Measurements from ENCODE around the gene NUDT22. TPM values are rescaled to one million over a fixed set of nuclear protein-coding genes. Genes with fewer than 3 reads are reported as not detected.

NUDT22 gene
- 10 to 100 TPM; 36.8 to 53.7 (median 45.8) TPM for total RNA-seq

GRCh38 chr11:64225608-64226506, at the start of gene NUDT22, which contains the start of gene TRPT1:
Gene NUDT22 (plus strand): TSS chr11:64226274. CDS start chr11:64226653, 379 bp downstream.
Gene TRPT1 (minus strand): TSS chr11:64226186. CDS start chr11:64225860, 326 bp downstream.
- WGBS, 2 donors (ENCODE audit: low coverage in 1 of 2): 4% methylated on average over 5 of the region's 54 CpGs; no CpG with 5 or more reads in 1 of the 2 donors

GRCh38 chr11:64176751-64177150, 49.3 kb upstream of the NUDT22 start:
- Histone ChIP-seq H3K4me1 (peaks cover 2 to 18% (median 10%) of the 10 kb centered on the region in 3 donors), H3K36me3 (no peaks in the 10 kb centered on the region), H3K9me3 (no peaks in the 10 kb centered on the region), H3K27me3 (no peaks in the 10 kb centered on the region), H3K27ac (no peak overlapping the region), H3K4me3 (no peak overlapping the region)
- ATAC-seq: no peak
- 86 to 90% methylated on average over 7 to 8 of the region's 8 CpGs for WGBS, 2 donors (ENCODE audit: low coverage in 1 of 2)
- TF ChIP-seq POLR2A (IDR thresholded peaks at IDR 0.05): no peak
- no peak for TF ChIP-seq CTCF (IDR thresholded peaks at IDR 0.05)
- TF ChIP-seq POLR2AphosphoS5 (IDR thresholded peaks at IDR 0.05): no peak
- no peak for TF ChIP-seq EP300 (IDR thresholded peaks at IDR 0.05)

More at GRCh38 chr11:64225608-64226506, at the start of gene NUDT22, which contains the start of gene TRPT1:
- ATAC-seq: peak; percentile 88
- no peaks in the 10 kb centered on the region for H3K27me3 ChIP-seq
- peaks cover 0 to 59% (median 30%) of the 10 kb centered on the region in 3 donors for H3K4me1 ChIP-seq
- TF ChIP-seq EP300 (IDR thresholded peaks at IDR 0.05) (no peak), POLR2A (IDR thresholded peaks at IDR 0.05) (peak; percentile 88 to 92), CTCF (IDR thresholded peaks at IDR 0.05) (peak in 2 of 4 experiments; percentile 20 to 56), POLR2AphosphoS5 (IDR thresholded peaks at IDR 0.05) (peak; percentile 89)
- peaks cover 0 to 15% of the 10 kb centered on the region in 2 donors for H3K36me3 ChIP-seq
- peak within 1 kb of the TSS; percentile 83 to 94 (median 88) for H3K27ac ChIP-seq
- H3K4me3 ChIP-seq: peak within 1 kb of the TSS; percentile 66 to 88
- H3K9me3 ChIP-seq: no peaks in the 10 kb centered on the region

- no peak overlapping the region for H3K4me3 ChIP-seq
- no peak for ATAC-seq
- H3K4me1 ChIP-seq: peaks cover 2 to 33% (median 16%) of the 10 kb centered on the region in 3 donors
- no peaks in the 10 kb centered on the region for H3K9me3 ChIP-seq
- no peaks in the 10 kb centered on the region for H3K27me3 ChIP-seq
- 69 to 100% methylated on average over 1 of the region's 1 CpG for WGBS, 2 donors (ENCODE audit: low coverage in 1 of 2)
- no peaks in the 10 kb centered on the region for H3K36me3 ChIP-seq
- H3K27ac ChIP-seq: no peak overlapping the region
- TF ChIP-seq CTCF (IDR thresholded peaks at IDR 0.05): no peak
- TF ChIP-seq POLR2A (IDR thresholded peaks at IDR 0.05): no peak
- TF ChIP-seq POLR2AphosphoS5 (IDR thresholded peaks at IDR 0.05): no peak
- TF ChIP-seq EP300 (IDR thresholded peaks at IDR 0.05): no peak
Observed at GRCh38 chr11:64178203-64178602, 47.9 kb upstream of the NUDT22 start.

GRCh38 chr11:64178951-64179639, 47.0 kb upstream of the NUDT22 start:
- TF ChIP-seq POLR2AphosphoS5 (IDR thresholded peaks at IDR 0.05) (no peak), POLR2A (IDR thresholded peaks at IDR 0.05) (no peak), CTCF (IDR thresholded peaks at IDR 0.05) (no peak), EP300 (IDR thresholded peaks at IDR 0.05) (no peak)
- ATAC-seq: no peak
- Histone ChIP-seq H3K36me3 (no peaks in the 10 kb centered on the region), H3K27me3 (no peaks in the 10 kb centered on the region), H3K4me1 (peaks cover 2 to 42% (median 25%) of the 10 kb centered on the region in 3 donors), H3K9me3 (no peaks in the 10 kb centered on the region), H3K27ac (no peak overlapping the region), H3K4me3 (no peak overlapping the region)
- WGBS, 2 donors (ENCODE audit: low coverage in 1 of 2): 88 to 93% methylated on average over 6 to 12 of the region's 12 CpGs

Data from gastroesophageal sphincter (tissue), 4 donors.